Fibroblast of the aortic adventitia (primary cell): ENCODE data around the gene TPM2. TPM values are rescaled to one million over a fixed set of nuclear protein-coding genes. Genes with fewer than 3 reads are reported as not detected.
A peak's percentile ranks its signal among the peaks of the same experiment; 100 is the strongest.

Experiments
- DNase-seq: peaks from one replicate; pipeline ENCODE4 v3.0.0-alpha.2; 2010; ENCODE audit warnings: low read depth
- H3K4me3 ChIP-seq: 2 replicates; pipeline ENCODE4 v1.5.1; 2011; ENCODE audit warnings: low read depth, mild to moderate bottlenecking, control low read depth, low read length, moderate library complexity
- CTCF ChIP-seq: IDR thresholded peaks from 2 replicates; pipeline ENCODE4 v1.5.1; 2011; ENCODE audit warnings: mild to moderate bottlenecking, low read length, control low read depth, inconsistent platforms; ENCODE audit not compliant: insufficient read depth
- total RNA-seq: library from RNA; depleted of rRNA; stranded (reverse); fragments of >200 nt; gene quantifications from 2 replicates; pipeline ENCODE4 v1.2.3, GENCODE V29; 2012; ENCODE audit warnings: low replicate concordance

The TPM2 gene
- total RNA-seq, 1 donor = 484 TPM

DNA sequence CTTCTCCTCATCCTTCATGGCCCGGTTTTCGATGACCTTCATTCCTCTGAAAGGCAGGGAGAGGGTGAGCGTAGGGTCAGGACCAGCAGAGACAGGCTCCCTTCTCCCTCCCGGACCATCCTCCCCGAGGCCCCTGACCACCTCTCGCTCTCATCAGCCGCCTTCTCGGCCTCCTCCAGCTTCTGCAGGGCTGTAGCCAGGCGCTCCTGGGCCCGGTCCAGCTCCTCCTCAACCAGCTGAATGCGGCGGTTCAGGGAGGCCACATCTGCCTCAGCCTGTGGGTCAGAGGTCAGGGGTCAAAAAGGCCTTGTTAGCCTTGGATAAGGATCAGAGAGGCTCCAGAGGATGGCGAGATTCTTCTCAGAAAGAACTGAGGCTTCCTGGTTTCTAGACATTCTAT, 4.2 kb downstream of the TPM2 start:
- H3K4me3 ChIP-seq = no peak overlapping the region
- no peak for TF ChIP-seq CTCF

DNA sequence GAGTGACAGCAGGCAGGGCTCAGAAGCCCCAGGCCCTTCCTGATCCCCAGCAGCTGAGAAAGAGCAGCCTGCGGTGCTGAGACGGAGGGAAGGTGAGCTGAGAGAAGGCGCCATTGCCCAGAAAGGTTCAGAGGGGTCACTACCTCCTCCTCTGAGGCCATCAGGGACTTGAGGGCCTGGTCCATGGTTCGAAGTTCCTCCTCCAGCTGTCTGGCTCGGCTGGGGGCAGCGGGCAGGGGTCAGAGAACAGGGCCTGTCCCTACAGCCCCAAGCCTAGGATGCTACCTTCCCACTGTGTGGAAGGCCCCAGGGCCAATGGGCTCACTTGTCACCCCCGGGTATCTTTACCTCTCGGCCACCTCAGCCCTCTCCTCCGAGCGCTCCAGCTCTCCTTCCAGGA, 4.8 kb downstream of the TPM2 start:
- H3K4me3 ChIP-seq = no peak overlapping the region
- no peak for DNase-seq
- no peak for TF ChIP-seq CTCF

More for the DNA sequence above, 4.2 kb downstream of the TPM2 start:
- DNase-seq = no peak

GRCh38 chr9:35683323-35683722, 6.4 kb downstream of the TPM2 start:
- no peak for DNase-seq
- TF ChIP-seq CTCF = no peak
- no peak overlapping the region for H3K4me3 ChIP-seq

- no peak for TF ChIP-seq CTCF
- DNase-seq = no peak
- H3K4me3 ChIP-seq = no peak overlapping the region
Observed at GRCh38 chr9:35682520-35683315, 7.0 kb downstream of the TPM2 start.

GRCh38 chr9:35682051-35682450, 7.7 kb downstream of the TPM2 start:
- DNase-seq = no peak
- H3K4me3 ChIP-seq = no peak overlapping the region
- no peak for TF ChIP-seq CTCF

GRCh38 chr9:35681341-35682002, 8.3 kb downstream of the TPM2 start:
- no peak overlapping the region for H3K4me3 ChIP-seq
- DNase-seq = peak; percentile 17
- TF ChIP-seq CTCF = no peak
